HL-60/S4 (cell line): Measurements from ENCODE around the gene TPR.

Source experiments
- in situ Hi-C: fragments of 300-500 bp; cut with MboI; formaldehyde crosslinking; loops from 2 replicates; pipeline ENCODE4 v1.14.3; 2022; ENCODE audit warnings: low sequenced_read_pairs

Gene TPR

DNA sequence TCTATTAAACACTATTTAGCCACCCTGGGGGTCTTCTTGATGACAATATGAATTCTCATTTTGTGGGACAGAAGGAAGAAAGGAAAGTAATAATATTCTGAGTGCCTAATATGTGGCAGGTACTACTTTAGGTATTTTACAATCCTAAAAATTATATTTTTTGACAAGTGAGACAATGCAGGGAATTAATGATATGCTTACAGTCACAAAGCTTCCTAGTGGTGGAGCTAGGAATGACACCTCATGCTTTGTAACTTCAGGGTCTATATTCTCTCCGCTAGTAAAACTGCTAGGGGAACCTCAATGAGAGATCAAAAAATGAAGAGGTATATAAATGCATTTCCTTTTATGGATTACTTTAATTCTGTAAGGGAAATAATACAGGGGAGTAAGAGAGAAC is 44.3 kb downstream of the TPR start:
- in situ Hi-C loops: no loop called here

DNA sequence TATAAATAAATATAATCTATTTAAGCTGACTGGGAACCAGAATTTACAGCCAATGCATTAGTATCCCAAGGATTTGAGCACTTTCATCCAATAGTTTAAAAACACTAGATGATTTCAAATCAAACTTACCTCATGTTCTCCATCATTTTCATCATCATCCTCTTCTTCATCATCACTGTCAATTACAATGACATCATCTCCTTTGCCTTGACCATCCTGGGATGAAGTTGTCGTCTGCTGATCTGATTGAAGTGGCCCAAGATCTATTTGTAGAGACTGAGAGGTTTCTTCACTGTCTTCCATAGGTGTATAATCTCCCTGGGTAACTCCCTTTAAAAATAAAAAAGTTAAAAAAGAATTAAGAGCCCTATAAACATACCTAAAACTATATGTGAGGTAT is 47.7 kb downstream of the TPR start:
- in situ Hi-C loops: no loop called here

DNA sequence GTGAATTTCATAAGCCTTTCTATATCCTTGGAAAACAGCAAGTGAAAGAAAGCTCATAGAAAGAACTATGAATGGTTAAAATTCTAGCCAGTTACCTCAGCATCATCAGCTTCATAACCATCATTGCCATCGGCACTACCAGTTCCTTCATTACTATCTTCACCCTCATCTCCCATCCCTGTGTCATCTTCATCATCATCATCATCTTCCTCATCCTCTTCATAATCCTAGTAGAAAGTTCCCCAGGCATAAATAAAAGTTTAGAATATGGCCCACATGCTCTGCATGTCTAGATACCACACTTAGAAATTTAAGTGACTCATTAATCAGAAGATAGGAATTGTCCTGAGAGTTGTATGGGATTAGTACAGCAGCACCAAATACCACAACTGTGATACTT is 49.0 kb downstream of the TPR start:
- in situ Hi-C loops: no loop called here

DNA sequence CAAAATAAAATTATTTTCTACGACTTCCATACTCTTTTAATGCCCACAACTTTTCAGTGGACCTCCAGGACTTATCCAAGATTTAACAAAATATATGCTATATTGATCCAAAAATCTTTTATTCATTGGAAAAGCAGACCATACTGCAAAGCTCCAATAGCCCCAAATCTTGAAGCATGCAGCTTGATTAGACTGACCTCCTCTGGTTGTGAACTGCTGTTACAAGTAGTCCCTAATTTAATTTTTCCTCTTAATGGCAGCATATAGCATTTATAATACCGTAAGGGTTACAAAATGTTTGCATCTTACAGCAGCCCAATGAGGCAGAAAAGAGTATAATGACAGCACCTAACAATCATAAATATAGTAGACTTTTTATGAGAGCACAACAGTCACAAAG is 49.8 kb downstream of the TPR start:
- in situ Hi-C loops: no loop called here

GRCh38 chr1:186323865-186324264 is 51.2 kb downstream of the TPR start:
- in situ Hi-C loops: no loop called here

- in situ Hi-C loops: loop anchor here (10.0 kb wide), 1 partner anchor 49 kb away; no protein-coding TSS in a partner anchor
Measured at GRCh38 chr1:186315570-186315969, 59.5 kb downstream of the TPR start.

DNA sequence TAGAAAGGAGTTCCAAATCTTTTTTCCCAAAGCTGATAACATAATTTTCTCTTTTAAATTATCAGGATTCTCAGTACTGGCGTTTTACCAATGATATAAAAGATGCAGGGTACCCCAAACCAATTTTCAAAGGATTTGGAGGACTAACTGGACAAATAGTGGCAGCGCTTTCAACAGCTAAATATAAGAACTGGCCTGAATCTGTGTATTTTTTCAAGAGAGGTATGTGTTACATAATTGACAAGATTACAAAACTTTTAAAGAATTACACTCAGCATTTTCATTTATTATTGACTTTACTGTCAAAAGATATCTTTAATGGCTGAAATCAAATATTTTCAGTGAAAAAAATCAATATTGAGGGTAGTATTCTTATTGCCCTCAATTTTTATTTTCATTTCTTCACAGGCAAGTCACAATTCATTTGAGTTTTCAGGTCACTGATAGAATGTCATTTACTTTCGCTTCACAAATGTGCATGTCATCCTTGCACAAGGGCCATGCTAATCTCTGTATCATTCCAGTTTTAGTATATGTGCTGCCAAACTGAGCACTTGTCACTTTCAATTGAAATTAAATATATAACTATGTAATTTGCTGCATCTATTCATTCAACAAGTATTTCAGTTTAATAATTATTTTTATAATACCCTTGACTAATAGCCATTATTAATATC is 63.5 kb downstream of the TPR start:
- in situ Hi-C loops: loop anchor here (10.0 kb wide), 1 partner anchor 53 kb away; no protein-coding TSS in a partner anchor

DNA sequence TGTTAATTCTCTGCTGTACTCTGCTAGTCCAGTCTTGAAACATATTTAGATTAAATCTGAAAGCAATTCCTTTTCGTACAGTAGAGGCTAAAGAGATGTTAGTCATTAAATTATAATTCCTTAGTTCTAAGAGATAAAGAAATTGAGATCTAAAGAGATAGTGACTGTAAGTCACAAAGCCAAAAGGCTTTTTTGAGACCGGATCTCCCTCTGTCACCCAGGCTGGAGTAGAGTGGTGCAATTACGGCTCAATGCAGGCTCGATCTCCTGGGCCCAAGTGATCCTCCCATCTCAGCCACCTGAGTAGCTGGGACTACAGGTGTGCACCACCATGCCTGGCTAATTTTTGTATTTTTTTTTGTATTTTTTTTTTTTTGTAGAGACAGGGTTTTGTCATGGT is 64.7 kb downstream of the TPR start:
- in situ Hi-C loops: loop anchor here (10.0 kb wide), 1 partner anchor 54 kb away; no protein-coding TSS in a partner anchor

- in situ Hi-C loops: no loop called here
Measured at GRCh38 chr1:186308264-186309060, 66.6 kb downstream of the TPR start.

GRCh38 chr1:186307445-186307844 is 67.6 kb downstream of the TPR start:
- in situ Hi-C loops: no loop called here

GRCh38 chr1:186306533-186306932 is 68.5 kb downstream of the TPR start:
- in situ Hi-C loops: no loop called here

DNA sequence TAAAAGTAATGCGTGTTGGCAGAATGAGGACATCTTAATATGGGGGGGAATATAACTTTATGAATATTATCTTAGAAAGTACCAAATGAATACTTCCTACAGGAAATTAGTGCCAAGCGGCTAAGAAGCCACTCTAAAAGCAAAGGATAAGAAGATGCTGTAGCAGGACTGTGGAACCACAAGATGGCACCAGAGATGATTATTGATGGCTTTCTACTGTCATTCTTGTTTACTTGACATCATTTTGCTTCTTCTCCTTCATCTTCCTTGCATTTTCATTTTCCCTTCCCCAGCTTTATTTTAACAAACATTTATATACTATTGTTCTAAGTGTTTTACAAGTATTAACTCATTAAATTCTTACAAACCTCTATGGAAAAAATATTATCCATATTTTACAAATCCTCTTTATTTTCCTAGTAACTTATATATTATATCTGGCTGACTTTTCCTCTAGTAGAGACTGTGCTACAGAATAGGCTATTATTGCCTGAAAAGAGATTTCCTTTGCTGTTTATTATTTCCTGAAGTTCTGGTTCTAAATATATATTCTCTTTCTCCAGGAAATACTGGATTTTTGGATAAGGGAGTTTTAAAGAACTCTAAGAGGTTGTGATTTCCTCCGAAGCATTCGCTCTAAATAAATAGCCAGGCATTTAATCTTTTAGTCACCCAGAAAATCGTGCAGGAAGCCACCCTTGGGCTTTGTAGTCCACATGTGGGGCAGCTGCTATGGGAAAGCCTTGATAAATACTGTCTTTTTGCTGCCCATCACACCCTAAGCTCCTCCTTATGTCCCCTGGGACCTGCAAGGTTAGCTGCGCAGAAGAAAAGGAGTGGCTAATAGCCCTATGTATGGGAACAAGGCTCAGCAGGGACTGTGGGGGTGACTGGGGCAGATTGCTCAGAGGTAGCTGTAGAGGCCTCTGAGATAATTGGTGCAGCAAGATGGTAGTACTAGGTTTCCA is 69.8 kb downstream of the TPR start:
- in situ Hi-C loops: no loop called here

- in situ Hi-C loops: no loop called here
Measured at GRCh38 chr1:186303911-186304310, 71.1 kb downstream of the TPR start.

- in situ Hi-C loops: no loop called here
Measured at GRCh38 chr1:186302381-186302920, 72.6 kb downstream of the TPR start.

DNA sequence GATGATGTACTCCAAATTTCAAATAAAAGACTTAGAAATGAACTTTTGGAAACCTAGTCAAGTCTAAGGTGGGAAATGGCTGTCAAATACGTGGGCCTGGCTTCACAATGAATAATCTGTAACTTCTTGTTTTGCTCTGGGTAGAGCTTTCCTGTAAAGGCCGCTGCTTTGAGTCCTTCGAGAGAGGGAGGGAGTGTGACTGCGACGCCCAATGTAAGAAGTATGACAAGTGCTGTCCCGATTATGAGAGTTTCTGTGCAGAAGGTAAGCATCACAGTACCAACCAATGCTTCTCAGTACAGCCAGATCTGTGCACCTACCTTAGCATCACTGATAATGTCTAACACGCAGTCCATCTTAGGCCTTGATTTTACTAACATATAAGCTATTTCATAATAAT is 73.6 kb downstream of the TPR start:
- in situ Hi-C loops: no loop called here

GRCh38 chr1:186300056-186300455 is 75.0 kb downstream of the TPR start:
- in situ Hi-C loops: no loop called here

GRCh38 chr1:186299570-186299969 is 75.5 kb downstream of the TPR start:
- in situ Hi-C loops: no loop called here

GRCh38 chr1:186298851-186299250 is 76.2 kb downstream of the TPR start:
- in situ Hi-C loops: no loop called here

GRCh38 chr1:186297439-186298045 is 77.5 kb downstream of the TPR start:
- in situ Hi-C loops: no loop called here

- in situ Hi-C loops: no loop called here
Measured at GRCh38 chr1:186295980-186296379, 79.1 kb downstream of the TPR start, which contains the start of gene PRG4. TSS of gene PRG4 (plus strand) at chr1:186296279.
